Muscle layer of colon (tissue), 2 donors: Measurements from ENCODE around the gene CCDC187.

Source experiments
- H3K27ac ChIP-seq: one replicate; pipeline ENCODE4 v1.7.0; 2013; ENCODE audit warnings: low read depth, mild to moderate bottlenecking, low read length, moderate library complexity
- H3K27me3 ChIP-seq, 2 donors: one replicate each; pipeline ENCODE4 v1.7.0; 2013; ENCODE audit warnings: low read length in 2 of 2, mild to moderate bottlenecking in 2 of 2; ENCODE audit not compliant: insufficient read depth in 2 of 2, control insufficient read depth in 1 of 2
- H3K36me3 ChIP-seq: one replicate; pipeline ENCODE4 v1.7.0; 2013; ENCODE audit warnings: mild to moderate bottlenecking, low read length; ENCODE audit not compliant: insufficient read depth
- H3K4me1 ChIP-seq: one replicate; pipeline ENCODE4 v1.7.0; 2013; ENCODE audit warnings: mild to moderate bottlenecking, low read length; ENCODE audit not compliant: insufficient read depth
- H3K4me3 ChIP-seq, 2 donors: one replicate each; pipeline ENCODE4 v1.7.0; 2013; ENCODE audit warnings: low read length in 2 of 2, low read depth in 1 of 2, mild to moderate bottlenecking in 1 of 2, moderate library complexity in 1 of 2
- H3K9ac ChIP-seq: one replicate; pipeline ENCODE4 v1.7.0; 2013; ENCODE audit warnings: low read length
- H3K9me3 ChIP-seq: one replicate; pipeline ENCODE4 v1.7.0; 2013; ENCODE audit warnings: mild to moderate bottlenecking, low read length
- donor health status: abdominal sarcoma.
- donor health status: Adenocarcinoma of cecum.

Gene CCDC187

DNA sequence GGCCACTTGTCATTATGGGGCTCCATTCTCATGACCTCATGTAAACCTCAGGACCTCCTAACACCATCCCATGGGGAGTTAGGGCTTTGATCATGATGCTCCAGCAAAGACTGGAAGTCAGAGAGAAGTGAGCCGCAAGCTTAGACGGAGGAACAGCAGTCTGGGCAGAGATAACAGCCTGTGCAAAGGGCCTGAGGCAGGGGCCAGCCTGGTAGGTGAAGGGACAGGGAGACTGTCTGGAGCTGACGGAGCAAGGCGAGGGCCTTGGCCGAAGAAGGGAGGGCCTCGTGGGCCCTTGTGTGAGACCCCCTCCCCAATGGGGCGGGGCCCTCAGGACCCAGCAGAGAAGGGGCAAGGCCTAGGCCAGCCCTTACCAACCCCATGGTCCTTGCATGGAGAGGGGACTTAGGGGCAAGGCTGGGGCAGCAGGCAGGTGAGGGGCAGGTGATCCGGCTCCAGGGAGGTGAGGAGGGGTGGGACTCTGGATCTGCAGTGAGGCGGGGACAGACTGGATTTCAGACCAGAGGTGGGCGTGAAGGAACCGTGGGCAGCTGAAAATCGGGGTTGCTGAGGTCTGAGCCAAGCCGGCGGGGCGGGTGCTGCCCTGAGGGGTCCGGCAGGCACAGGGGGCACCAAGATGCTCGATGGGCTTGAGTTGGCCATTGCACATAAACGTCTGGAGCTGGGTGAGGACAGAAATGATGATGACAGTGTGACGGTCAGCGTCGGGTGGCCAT lies 40.8 kb upstream of the CCDC187 start:
- no peak overlapping the region for H3K27ac ChIP-seq
- no peaks in the 10 kb centered on the region for H3K27me3 ChIP-seq
- H3K9ac ChIP-seq: no peak overlapping the region
- H3K36me3 ChIP-seq: no peaks in the 10 kb centered on the region
- no peaks in the 10 kb centered on the region for H3K9me3 ChIP-seq
- peaks cover 12% of the 10 kb centered on the region for H3K4me1 ChIP-seq
- no peak overlapping the region for H3K4me3 ChIP-seq

DNA sequence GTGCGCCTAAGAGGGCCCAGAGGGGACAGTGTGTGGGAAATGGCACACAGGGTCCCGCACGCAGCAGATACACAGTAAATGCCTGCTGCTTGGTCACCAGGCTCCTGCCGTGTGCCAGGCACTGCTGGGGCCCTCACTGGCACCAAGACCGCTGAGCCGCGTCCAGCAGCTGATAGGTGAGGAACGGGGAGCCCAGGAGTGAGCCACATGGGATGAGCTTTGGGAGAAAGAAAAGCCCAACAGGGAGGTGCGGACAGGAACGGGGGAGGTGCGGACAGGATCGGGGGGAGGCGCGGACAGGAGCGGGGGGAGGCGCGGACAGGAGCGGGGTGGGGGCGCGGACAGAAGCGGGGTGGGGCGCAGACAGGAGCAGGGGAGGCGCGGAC lies 40.0 kb upstream of the CCDC187 start:
- H3K4me3 ChIP-seq: no peak overlapping the region
- H3K27ac ChIP-seq: no peak overlapping the region
- no peaks in the 10 kb centered on the region for H3K36me3 ChIP-seq
- H3K9ac ChIP-seq: no peak overlapping the region
- no peaks in the 10 kb centered on the region for H3K9me3 ChIP-seq
- no peaks in the 10 kb centered on the region for H3K27me3 ChIP-seq
- H3K4me1 ChIP-seq: peaks cover 12% of the 10 kb centered on the region

DNA sequence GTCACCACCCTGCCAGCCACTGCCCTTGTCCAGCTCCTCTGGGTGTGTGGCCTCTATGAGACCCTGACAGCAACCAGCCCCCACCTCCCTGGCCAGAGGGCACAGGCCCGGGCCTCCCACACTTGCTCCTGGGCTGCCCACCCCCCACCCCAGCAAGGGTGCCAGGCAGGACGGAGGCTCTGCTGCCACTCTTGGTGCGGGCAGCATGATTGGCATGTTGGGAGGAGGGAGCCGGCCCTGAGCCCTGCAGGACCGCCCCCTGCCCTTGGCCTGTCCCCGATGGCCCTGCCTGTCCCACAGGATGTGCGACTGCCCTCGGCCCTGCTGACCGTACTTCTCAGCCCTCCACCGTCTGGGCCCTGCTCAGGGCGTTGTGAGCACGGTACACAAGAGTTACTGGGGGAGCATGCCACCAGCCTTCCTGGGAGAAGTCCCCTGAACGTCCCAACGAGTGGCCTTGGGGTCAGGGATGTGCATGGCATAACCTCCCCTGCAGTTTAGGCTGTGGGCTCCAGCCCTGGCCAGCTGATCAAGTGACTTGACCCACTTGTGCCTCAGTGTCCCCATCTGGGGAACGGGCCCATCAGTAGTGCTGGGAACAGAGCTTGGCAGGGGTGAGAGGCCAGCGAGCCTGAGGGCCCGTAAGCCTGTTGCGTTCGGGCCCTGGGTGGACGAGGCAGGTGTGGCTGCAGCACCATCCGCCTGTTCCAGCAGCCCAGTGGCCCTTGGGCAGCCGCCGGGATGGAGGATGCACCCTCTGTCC lies 39.4 kb upstream of the CCDC187 start:
- Histone ChIP-seq H3K36me3 (no peaks in the 10 kb centered on the region), H3K27ac (no peak overlapping the region), H3K27me3 (no peaks in the 10 kb centered on the region), H3K4me1 (peaks cover 12% of the 10 kb centered on the region), H3K9me3 (no peaks in the 10 kb centered on the region), H3K9ac (no peak overlapping the region), H3K4me3 (peak overlapping the region in 1 of 2 donors; percentile 45)

DNA sequence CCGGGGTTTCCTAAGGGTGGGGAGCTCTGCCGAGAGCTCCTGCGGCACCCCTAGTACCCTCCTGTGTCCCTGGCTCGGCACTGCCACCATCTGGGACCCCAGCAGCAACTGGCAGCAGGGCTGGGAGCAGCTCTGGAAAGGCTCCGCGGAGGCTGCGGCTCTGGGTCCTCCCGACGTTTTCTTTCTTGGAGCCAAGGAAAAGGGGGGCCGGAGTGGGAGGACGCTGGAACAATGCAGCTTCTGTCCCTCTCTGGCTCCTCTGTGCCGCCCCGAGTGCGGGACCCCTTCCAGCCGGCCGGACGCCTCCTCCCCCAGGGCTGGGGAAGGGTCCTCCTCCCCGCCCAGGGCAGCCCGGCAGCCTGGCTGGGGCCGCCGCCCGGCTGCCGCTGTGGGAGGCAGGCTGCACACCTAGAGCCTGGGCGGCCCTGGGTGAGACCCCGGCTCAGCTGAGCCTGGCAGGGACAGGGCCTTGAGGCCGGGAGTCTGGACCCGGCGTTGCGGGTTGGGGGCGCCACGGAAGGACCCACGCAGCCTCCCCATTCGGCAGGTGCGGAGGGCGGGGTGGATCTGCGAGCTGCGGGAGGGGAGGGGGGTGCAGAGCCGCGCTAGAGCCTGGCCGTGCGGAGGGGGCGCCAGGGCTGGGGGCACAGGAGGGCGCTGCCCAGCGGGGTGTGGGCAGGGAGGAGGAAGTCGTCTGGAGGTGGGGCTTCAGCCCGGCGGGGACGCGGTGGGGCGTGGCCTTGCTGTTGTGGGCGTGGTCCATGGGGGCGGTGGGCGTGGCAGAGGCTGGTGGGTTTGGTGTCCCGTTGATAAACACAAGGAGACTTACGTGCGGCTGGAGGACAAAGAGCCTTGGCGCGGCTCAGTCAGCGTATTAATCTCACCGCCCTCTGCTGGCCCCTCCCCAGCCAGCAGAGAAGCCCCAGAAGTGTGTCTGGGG lies 38.6 kb upstream of the CCDC187 start:
- peaks cover 12% of the 10 kb centered on the region for H3K4me1 ChIP-seq
- H3K27ac ChIP-seq: no peak overlapping the region
- H3K4me3 ChIP-seq: peak overlapping the region; percentile 45 to 63
- H3K9ac ChIP-seq: peak overlapping the region; percentile 15
- no peaks in the 10 kb centered on the region for H3K9me3 ChIP-seq
- no peaks in the 10 kb centered on the region for H3K36me3 ChIP-seq
- H3K27me3 ChIP-seq: no peaks in the 10 kb centered on the region

DNA sequence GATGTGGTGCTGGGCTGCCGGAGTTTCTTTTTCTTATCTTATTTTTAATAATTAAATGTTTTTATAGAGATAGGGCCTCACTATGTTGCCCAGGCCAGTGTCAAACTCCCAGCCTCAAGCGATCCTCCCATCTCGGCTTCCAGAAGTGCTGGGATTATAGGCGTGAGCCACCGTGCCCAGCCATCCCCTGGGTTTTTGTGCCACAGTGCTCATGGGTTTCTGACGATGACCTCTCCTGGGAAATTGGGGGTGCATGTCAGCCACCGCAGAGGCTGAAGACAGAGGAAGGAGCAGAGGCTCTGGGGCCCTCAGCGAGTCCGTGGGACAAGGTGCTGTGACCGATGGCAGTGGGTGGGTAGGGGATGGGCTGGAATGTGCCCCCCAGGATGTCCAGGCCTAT lies 37.9 kb upstream of the CCDC187 start:
- Histone ChIP-seq H3K9ac (peak overlapping the region; percentile 15), H3K27me3 (no peaks in the 10 kb centered on the region), H3K36me3 (no peaks in the 10 kb centered on the region), H3K27ac (no peak overlapping the region), H3K4me1 (peaks cover 12% of the 10 kb centered on the region), H3K9me3 (no peaks in the 10 kb centered on the region), H3K4me3 (peak overlapping the region; percentile 45 to 63)

GRCh38 chr9:136341042-136341655 lies 37.3 kb upstream of the CCDC187 start:
- no peak overlapping the region for H3K4me3 ChIP-seq
- peaks cover 12% of the 10 kb centered on the region for H3K4me1 ChIP-seq
- H3K36me3 ChIP-seq: no peaks in the 10 kb centered on the region
- no peak overlapping the region for H3K27ac ChIP-seq
- H3K9me3 ChIP-seq: no peaks in the 10 kb centered on the region
- H3K27me3 ChIP-seq: no peaks in the 10 kb centered on the region
- H3K9ac ChIP-seq: no peak overlapping the region

DNA sequence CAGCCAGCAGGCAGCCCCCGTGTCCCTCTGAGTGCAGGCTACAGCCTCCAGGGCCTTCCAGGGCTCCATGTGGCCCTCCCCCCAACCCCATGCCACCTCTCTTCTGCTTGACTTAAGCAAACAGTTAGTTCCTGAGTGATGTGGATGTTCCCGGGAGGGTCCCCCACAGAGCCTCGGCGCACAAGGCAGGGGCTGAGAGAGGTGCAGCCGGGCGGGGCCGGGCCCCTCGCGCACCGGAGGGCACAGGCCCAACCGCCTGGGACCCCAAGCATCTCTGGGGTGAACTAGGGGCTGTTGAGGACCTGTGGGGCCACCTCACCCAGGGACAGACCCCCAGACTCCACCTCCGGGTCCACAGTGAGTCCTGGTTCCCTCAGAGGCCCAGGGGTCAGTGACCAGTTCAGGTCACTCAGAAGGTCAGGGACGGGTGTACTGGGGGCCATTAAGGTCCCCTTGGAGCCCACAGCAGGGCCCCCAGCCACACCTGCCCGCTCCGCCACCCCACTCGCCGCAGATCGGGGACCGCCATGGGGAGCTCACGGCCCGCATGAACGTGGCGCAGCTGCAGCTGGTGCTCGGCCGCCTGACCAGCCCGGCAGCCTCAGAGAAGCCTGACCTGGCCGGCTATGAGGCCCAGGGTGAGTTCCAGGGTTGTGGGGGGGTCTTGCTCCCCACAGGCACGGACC lies 36.6 kb upstream of the CCDC187 start:
- no peaks in the 10 kb centered on the region for H3K36me3 ChIP-seq
- H3K9ac ChIP-seq: no peak overlapping the region
- no peak overlapping the region for H3K4me3 ChIP-seq
- peaks cover 12% of the 10 kb centered on the region for H3K4me1 ChIP-seq
- H3K27ac ChIP-seq: no peak overlapping the region
- no peaks in the 10 kb centered on the region for H3K27me3 ChIP-seq
- H3K9me3 ChIP-seq: no peaks in the 10 kb centered on the region

DNA sequence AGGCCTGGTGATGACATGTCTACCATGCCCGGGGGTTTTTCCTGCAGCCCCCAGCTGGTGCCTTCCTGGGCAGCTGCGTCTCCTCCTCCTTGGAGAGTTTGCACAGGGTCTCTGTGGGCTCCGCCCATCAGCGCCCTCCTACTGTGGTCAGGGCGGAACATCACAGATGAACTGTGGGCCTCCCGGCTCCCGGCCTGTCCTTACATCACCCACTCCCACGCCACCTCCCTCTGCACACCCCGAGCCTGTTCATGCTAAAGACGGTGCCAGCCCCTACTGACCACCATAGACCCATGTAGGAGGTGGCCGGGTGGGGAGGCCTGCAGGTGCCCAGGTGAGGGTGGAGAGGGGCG lies 36.0 kb upstream of the CCDC187 start:
- H3K9ac ChIP-seq: no peak overlapping the region
- peaks cover 12% of the 10 kb centered on the region for H3K4me1 ChIP-seq
- H3K27me3 ChIP-seq: no peaks in the 10 kb centered on the region
- H3K4me3 ChIP-seq: no peak overlapping the region
- H3K27ac ChIP-seq: no peak overlapping the region
- no peaks in the 10 kb centered on the region for H3K36me3 ChIP-seq
- H3K9me3 ChIP-seq: no peaks in the 10 kb centered on the region

DNA sequence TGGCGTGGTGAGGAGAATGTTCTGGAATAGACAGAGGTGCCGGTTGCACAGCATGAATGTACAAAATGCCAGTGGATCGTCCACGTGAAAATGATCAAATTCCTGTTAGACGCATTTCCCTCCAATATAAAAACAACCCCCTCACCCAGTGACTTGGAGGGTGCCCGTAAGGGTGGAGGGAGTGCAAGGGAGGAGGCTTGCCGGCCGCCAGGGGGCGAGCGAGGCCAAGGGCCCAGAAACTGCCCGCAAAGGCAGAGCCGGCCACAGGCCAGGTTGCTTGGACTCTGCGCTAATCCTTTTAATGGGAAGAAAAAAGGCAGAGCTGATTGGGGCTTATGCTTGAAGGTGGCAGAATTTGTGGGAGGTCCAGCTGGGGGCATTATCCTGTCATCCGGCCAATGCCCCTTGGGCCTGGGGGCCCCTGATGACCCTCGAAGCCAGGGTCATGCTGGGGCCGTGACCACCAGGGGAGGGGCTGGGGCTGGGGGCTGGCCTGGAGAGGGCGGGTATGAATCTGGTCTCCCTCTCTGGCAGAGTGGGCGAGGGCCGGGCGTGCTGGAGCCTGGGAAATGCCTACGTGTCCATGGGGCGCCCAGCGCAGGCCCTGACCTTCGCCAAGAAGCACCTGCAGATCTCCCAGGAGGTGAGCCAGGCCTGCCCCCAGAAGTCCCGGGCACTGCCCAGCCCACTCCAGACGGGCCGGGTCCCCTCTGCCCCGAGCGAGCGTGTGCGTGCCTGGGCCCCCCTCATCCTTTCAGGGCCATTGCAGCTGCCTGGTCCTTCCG lies 35.5 kb upstream of the CCDC187 start:
- H3K36me3 ChIP-seq: no peaks in the 10 kb centered on the region
- no peaks in the 10 kb centered on the region for H3K27me3 ChIP-seq
- H3K4me3 ChIP-seq: no peak overlapping the region
- no peak overlapping the region for H3K27ac ChIP-seq
- H3K9me3 ChIP-seq: no peaks in the 10 kb centered on the region
- H3K4me1 ChIP-seq: peaks cover 12% of the 10 kb centered on the region
- no peak overlapping the region for H3K9ac ChIP-seq

GRCh38 chr9:136338511-136338910 lies 34.6 kb upstream of the CCDC187 start:
- no peak overlapping the region for H3K27ac ChIP-seq
- H3K4me3 ChIP-seq: no peak overlapping the region
- H3K4me1 ChIP-seq: peaks cover 12% of the 10 kb centered on the region
- H3K9ac ChIP-seq: no peak overlapping the region
- H3K36me3 ChIP-seq: no peaks in the 10 kb centered on the region
- H3K27me3 ChIP-seq: no peaks in the 10 kb centered on the region
- H3K9me3 ChIP-seq: no peaks in the 10 kb centered on the region
